ENCODE data around the gene POLR2F.

- TF ChIP-seq CTCF (IDR thresholded peaks at IDR 0.05): no peak
- no peak for TF ChIP-seq POLR2A (IDR thresholded peaks at IDR 0.05)
Measured at GRCh38 chr22:37968452-37969251, 15.2 kb downstream of the POLR2F start.
